HG03196 (cell line): ENCODE measurements around the gene LOXL3.
A peak's percentile ranks its signal among the peaks of the same experiment; 100 is the strongest.

Source experiments
- ATAC-seq: cut with Tn5 transposase; IDR thresholded peaks from one replicate; pipeline ENCODE4 v1.9.1; 2021; ENCODE audit not compliant: unreplicated experiment

Gene LOXL3

GRCh38 chr2:74529357-74530238, 24.1 kb downstream of the LOXL3 start, which contains the start of the genes AUP1 and HTRA2:
AUP1 (minus strand) TSS chr2:74529706; CDS start chr2:74529629, 77 bp downstream.
HTRA2 (plus strand) TSS chr2:74529933; CDS start chr2:74530007, 74 bp downstream.
- peak; percentile 76 for ATAC-seq

GRCh38 chr2:74528600-74529356, 25.0 kb downstream of the LOXL3 start:
- peak; percentile 7 for ATAC-seq

- no peak for ATAC-seq
Observed at GRCh38 chr2:74527741-74528140, 26.0 kb downstream of the LOXL3 start.

DNA sequence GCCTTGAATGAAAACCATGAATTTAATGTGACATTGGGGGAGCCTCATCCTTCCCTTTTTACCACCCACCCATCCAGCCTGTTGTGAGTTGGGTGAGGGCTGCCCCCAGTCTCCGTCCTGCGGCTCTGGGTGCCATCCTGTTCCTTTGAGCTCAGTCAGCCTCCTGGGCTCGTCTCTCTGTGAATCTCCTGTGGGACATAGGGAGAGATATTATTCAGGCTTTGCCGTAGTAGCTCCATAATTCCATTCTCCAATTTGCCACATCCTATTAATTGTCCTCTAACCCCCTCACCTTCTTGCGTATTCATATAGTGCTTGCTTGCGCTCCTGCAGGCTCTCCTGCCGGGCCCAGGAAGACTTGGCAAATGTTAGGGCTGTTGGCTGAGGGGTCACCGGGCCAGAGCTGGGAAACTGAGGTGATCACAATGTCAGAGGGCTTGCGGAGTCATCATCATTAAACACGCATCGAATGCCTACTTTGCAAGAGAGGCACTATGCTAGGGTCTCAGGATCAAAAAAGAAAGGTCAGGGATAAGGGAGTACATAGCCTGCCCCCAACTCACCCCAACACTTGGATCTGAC, 27.0 kb downstream of the LOXL3 start:
- ATAC-seq = no peak

GRCh38 chr2:74525717-74526648, 27.8 kb downstream of the LOXL3 start, which contains the start of gene DQX1:
DQX1 (minus strand) TSS chr2:74526231; CDS start chr2:74525729, 502 bp downstream.
- ATAC-seq = no peak

GRCh38 chr2:74524955-74525716, 28.6 kb downstream of the LOXL3 start:
- ATAC-seq = no peak

DNA sequence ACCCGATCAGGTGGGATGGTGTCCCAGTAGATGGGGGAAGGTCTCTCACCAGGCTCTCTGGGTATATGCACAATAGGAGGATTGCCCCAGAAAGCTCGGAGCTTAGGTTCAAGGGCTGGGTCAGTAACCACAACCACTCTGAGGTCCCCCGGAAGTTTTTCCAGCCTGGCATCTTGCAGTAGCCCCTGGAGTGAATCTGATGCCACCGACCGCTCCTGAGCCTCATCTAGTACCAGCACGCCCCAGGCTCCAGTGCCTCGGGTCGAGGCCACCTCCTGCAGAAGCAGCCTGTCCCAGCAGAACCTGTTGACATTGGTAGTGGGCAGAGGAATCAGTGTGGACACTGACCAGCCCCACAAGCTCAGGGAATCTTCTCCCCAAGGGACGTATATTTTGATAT, 29.7 kb downstream of the LOXL3 start:
- ATAC-seq = no peak

DNA sequence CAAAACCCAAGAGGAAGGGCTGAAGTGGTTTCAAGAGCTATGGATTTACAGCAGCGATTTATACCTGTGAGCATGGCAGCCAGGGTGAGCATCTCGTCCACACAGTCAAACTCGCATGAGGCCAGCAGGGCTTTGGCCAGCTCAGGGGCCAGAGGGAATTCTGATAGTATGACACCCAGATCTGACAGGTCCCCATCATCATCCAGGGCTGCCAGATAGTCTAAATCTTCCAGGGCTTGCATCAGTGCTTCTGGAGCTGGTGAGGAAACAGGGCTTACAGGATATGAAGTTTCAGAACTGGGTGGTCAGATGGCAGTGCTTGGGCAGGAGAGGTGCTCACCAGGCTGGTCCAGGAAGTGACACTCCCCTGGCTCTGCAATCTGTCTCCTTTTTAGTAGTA, 31.2 kb downstream of the LOXL3 start:
- no peak for ATAC-seq

- no peak for ATAC-seq
Observed at GRCh38 chr2:74516650-74517049, 37.1 kb downstream of the LOXL3 start.

DNA sequence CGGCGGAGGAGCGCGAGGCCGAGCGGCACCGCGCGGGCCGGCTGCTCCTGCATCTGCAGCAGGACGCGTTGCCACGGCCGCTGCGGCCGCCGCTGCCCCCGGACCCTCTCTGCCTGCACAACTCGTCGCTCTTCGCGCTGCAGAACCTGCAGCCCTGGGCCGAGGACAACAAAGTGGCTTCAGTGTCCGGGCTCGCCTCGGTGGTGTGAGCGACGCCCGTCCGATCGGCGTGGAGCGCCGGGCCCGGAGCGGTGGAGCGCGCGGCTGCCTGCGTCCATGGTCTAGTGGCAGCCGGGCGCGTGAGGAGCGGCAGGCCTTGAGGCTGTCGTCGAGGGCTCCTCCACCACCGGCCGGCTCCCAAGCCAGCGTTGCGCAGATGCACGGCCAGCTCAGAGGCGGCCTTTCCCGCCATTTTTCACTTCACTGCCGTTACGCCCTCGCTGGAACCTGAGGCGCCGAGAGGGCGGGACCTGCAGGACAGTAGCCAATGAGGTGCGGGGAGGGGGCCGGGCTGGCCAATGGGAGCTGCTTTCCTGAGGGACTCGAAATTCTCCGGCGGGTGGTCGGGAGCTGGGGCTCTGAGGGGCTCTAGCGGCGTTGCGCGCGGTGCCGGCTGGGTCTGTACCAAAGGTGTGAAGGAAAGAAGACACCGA, 37.6 kb downstream of the LOXL3 start:
- ATAC-seq = no peak

DNA sequence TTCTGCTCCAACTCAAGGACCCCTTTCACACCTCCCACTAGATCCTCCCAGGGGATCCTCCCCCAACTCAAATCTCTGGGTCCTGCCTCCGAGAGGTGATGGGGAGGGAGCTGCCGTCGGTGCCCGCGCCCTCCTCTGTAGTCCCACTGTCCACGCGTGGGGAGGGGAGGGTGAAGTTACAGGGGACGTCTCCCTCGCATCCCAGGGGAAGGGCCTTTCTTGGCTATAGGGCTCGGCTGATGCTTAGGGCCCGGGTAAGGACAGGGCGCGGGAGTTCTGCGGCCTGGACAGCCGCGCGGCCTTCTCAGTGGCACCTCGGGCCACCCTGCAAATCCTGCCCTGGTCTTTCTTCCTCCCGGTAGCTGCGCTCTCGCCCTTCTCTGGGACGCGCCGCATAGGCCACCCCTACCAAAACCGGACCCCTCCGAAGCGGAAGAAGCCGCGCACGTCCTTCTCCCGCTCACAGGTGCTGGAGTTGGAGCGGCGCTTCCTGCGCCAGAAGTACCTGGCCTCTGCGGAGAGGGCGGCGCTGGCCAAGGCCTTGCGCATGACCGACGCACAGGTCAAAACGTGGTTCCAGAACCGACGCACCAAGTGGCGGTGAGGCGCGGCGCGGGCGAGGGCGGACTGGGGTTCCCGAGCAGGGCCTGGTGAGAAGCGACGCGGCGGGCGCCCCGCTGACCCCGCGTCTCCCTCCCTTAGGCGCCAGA, 38.3 kb downstream of the LOXL3 start:
- ATAC-seq = no peak

GRCh38 chr2:74514368-74515270, 39.1 kb downstream of the LOXL3 start, which contains the start of gene TLX2:
TLX2 (plus strand) TSS chr2:74514450; CDS start chr2:74514807, 357 bp downstream.
- ATAC-seq = no peak

DNA sequence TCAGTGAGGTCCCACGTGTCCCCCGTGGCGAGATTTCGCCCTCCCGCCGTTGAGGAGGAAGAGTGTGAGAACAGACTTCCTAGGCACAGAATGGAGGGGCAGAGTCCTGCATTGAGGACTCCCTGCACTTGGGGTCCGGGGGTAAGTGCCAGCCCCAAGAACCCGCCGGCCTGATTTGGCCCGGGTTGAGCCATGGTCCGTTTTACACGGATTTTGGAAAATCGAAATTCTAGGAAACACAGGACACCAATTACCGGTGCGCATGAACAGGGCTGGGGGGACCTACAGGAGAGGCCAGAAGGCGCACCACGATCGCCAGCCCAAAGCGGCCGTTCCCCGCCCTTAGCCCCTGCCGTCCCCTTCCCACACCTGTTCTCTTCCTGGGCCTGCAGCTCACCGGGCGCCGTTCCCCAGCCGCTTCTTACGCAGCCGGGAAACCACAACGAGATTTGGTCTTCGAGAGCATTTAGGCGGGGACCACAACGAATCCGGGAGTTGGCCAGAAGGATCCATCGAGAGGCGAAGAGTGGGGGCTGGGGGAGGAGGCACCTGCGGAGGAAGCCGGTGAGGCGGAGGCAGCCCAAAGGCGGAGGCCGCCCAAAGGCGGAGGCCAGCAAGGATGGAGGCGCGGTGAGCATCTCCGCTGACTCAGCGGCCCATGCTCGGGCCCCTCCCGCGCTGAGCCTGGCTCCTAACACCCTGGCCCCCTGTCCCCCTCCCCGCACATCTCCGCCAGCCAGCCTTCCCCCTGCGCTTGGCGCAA, 40.0 kb downstream of the LOXL3 start:
- no peak for ATAC-seq

GRCh38 chr2:74512744-74513604, 40.8 kb downstream of the LOXL3 start:
- no peak for ATAC-seq

GRCh38 chr2:74511104-74511989, 42.4 kb downstream of the LOXL3 start:
- no peak for ATAC-seq
